Measurements from ENCODE around the gene UBE3D.

The UBE3D gene

GRCh38 chr6:83068616-83069015 lies 3.0 kb upstream of the UBE3D start:
- H3K27ac ChIP-seq = peak overlapping the region; percentile 53
- H2AFZ ChIP-seq (ENCODE audit: low read depth) = peak overlapping the region; percentile 69; the same call in 1 of the 2 replicates
- no peak for TF ChIP-seq CTCF (conservative IDR thresholded peaks at IDR 0.05; ENCODE audit: low read depth, low read length)
- no peaks in the 10 kb centered on the region for H3K36me3 ChIP-seq (ENCODE audit: insufficient read depth)
- H3K4me2 ChIP-seq = peak overlapping the region; percentile 83
- peaks cover 42% of the 10 kb centered on the region for H3K4me1 ChIP-seq (ENCODE audit: low read depth, poor library complexity, severe bottlenecking)
- no peaks in the 10 kb centered on the region for H4K20me1 ChIP-seq (ENCODE audit: insufficient read depth)
- H3K4me3 ChIP-seq (IDR thresholded peaks at IDR 0.05; ENCODE audit: insufficient read depth, low read depth, low read length) = no peak overlapping the region
- peaks cover 17% of the 10 kb centered on the region for H3K79me2 ChIP-seq (ENCODE audit: insufficient read depth, low read depth)
- H3K27me3 ChIP-seq (ENCODE audit: insufficient read depth, low read depth) = no peaks in the 10 kb centered on the region
- peak overlapping the region; percentile 46; the same call in 1 of the 2 replicates for H3K9ac ChIP-seq

GRCh38 chr6:83067448-83068439 lies 2.1 kb upstream of the UBE3D start, which contains the start of gene DOP1A:
TSS of gene DOP1A (plus strand) at chr6:83067671. CDS start at chr6:83096978, 29,307 bp downstream.
- Histone ChIP-seq H4K20me1 (ENCODE audit: insufficient read depth) (no peaks in the 10 kb centered on the region), H3K27me3 (ENCODE audit: insufficient read depth, low read depth) (no peaks in the 10 kb centered on the region), H3K36me3 (ENCODE audit: insufficient read depth) (no peaks in the 10 kb centered on the region), H2AFZ (ENCODE audit: low read depth) (peak within 1 kb of the TSS; percentile 69), H3K4me1 (ENCODE audit: low read depth, poor library complexity, severe bottlenecking) (peaks cover 43% of the 10 kb centered on the region), H3K79me2 (ENCODE audit: insufficient read depth, low read depth) (peaks cover 17% of the 10 kb centered on the region), H3K27ac (peak within 1 kb of the TSS; percentile 53), H3K9ac (peak within 1 kb of the TSS; percentile 46; the same call in 1 of the 2 replicates), H3K4me2 (peak within 1 kb of the TSS; percentile 83), H3K4me3 (IDR thresholded peaks at IDR 0.05; ENCODE audit: insufficient read depth, low read depth, low read length) (no peak within 1 kb of the TSS)
- peak; percentile 69 for TF ChIP-seq CTCF (conservative IDR thresholded peaks at IDR 0.05; ENCODE audit: low read depth, low read length)

GRCh38 chr6:83062225-83062624 lies 3.4 kb downstream of the UBE3D start:
- no peak overlapping the region for H3K9ac ChIP-seq
- no peaks in the 10 kb centered on the region for H3K36me3 ChIP-seq (ENCODE audit: insufficient read depth)
- no peak overlapping the region for H3K4me3 ChIP-seq (IDR thresholded peaks at IDR 0.05; ENCODE audit: insufficient read depth, low read depth, low read length)
- no peak overlapping the region for H3K27ac ChIP-seq
- H3K79me2 ChIP-seq (ENCODE audit: insufficient read depth, low read depth) = no peaks in the 10 kb centered on the region; the same call in 1 of the 2 replicates
- H4K20me1 ChIP-seq (ENCODE audit: insufficient read depth) = no peaks in the 10 kb centered on the region
- H3K27me3 ChIP-seq (ENCODE audit: insufficient read depth, low read depth) = no peaks in the 10 kb centered on the region
- no peak overlapping the region for H2AFZ ChIP-seq (ENCODE audit: low read depth)
- H3K4me2 ChIP-seq = no peak overlapping the region
- TF ChIP-seq CTCF (conservative IDR thresholded peaks at IDR 0.05; ENCODE audit: low read depth, low read length) = no peak
- H3K4me1 ChIP-seq (ENCODE audit: low read depth, poor library complexity, severe bottlenecking) = peaks cover 34% of the 10 kb centered on the region

- no peaks in the 10 kb centered on the region for H3K36me3 ChIP-seq (ENCODE audit: insufficient read depth)
- H3K4me2 ChIP-seq = no peak overlapping the region
- no peaks in the 10 kb centered on the region for H4K20me1 ChIP-seq (ENCODE audit: insufficient read depth)
- H3K4me3 ChIP-seq (IDR thresholded peaks at IDR 0.05; ENCODE audit: insufficient read depth, low read depth, low read length) = no peak overlapping the region
- no peaks in the 10 kb centered on the region for H3K27me3 ChIP-seq (ENCODE audit: insufficient read depth, low read depth)
- H3K27ac ChIP-seq = no peak overlapping the region
- no peak overlapping the region for H3K9ac ChIP-seq
- H2AFZ ChIP-seq (ENCODE audit: low read depth) = no peak overlapping the region
- H3K79me2 ChIP-seq (ENCODE audit: insufficient read depth, low read depth) = no peaks in the 10 kb centered on the region; the same call in 1 of the 2 replicates
- peaks cover 29% of the 10 kb centered on the region for H3K4me1 ChIP-seq (ENCODE audit: low read depth, poor library complexity, severe bottlenecking)
- TF ChIP-seq CTCF (conservative IDR thresholded peaks at IDR 0.05; ENCODE audit: low read depth, low read length) = no peak
Observed at GRCh38 chr6:83061190-83061589, 4.5 kb downstream of the UBE3D start.

Data from KMS-11 (cell line).